ENCODE data around the gene FIBIN.

GRCh38 chr11:26950260-26950719 is 43.6 kb upstream of the FIBIN start:
- TF ChIP-seq ZBTB7A (IDR thresholded peaks at IDR 0.05; ENCODE audit: low read depth) (no peak), TEAD4 (IDR thresholded peaks at IDR 0.05) (no peak), CEBPB (IDR thresholded peaks at IDR 0.05) (no peak), EP300 (IDR thresholded peaks at IDR 0.05; ENCODE audit: borderline replicate concordance) (no peak), REST (IDR thresholded peaks at IDR 0.05; ENCODE audit: low read depth) (no peak), MAX (IDR thresholded peaks at IDR 0.05) (no peak), TAF1 (IDR thresholded peaks at IDR 0.05; ENCODE audit: low read depth) (no peak), CREB1 (IDR thresholded peaks at IDR 0.05; ENCODE audit: low read depth) (no peak), NFIC (IDR thresholded peaks at IDR 0.05) (no peak), USF1 (IDR thresholded peaks at IDR 0.05) (no peak), RAD21 (IDR thresholded peaks at IDR 0.05; ENCODE audit: low read depth) (no peak), TCF12 (IDR thresholded peaks at IDR 0.05; ENCODE audit: low read depth) (no peak), EGR1 (IDR thresholded peaks at IDR 0.05) (no peak), FOXM1 (IDR thresholded peaks at IDR 0.05; ENCODE audit: borderline replicate concordance, low read depth) (no peak)

All from Ishikawa (cell line).